H1 (cell line): Measurements from ENCODE around the gene FANCM. TPM values are rescaled to one million over a fixed set of nuclear protein-coding genes. Genes with fewer than 3 reads are reported as not detected.

ENCODE experiments used
- EZH2 ChIP-seq: fragments of 200-600 bp; sonication (generic); IDR thresholded peaks from 2 replicates; pipeline ENCODE4 v1.7.1; 2012; ENCODE audit warnings: low read depth, mild to moderate bottlenecking, moderate library complexity, low read length, inconsistent platforms; ENCODE audit not compliant: severe bottlenecking
- JUND ChIP-seq: IDR thresholded peaks from 2 replicates; pipeline ENCODE4 v1.6.1; 2011; ENCODE audit warnings: mild to moderate bottlenecking, improper control_type of control experiment, low read length
- POLR2A ChIP-seq, 2 experiments: IDR thresholded peaks; 1 replicate in 1 of 2; 2 replicates in 1 of 2; pipeline ENCODE4 v1.6.1; 2011; ENCODE audit warnings: low read depth in 2 of 2, low read length in 2 of 2, mild to moderate bottlenecking in 2 of 2; ENCODE audit errors: control extremely low read depth in 1 of 2
- RBBP5 ChIP-seq: IDR thresholded peaks from 2 replicates; pipeline ENCODE4 v1.7.1; 2012; ENCODE audit warnings: low read depth, mild to moderate bottlenecking, inconsistent platforms, low read length, moderate library complexity, borderline replicate concordance
- RNF2 ChIP-seq: fragments of 200-900, 300-1000 bp; sonication (generic); IDR thresholded peaks from 2 replicates; pipeline ENCODE4 v1.7.1; 2016; ENCODE audit warnings: borderline replicate concordance, low read depth, mild to moderate bottlenecking, antibody characterized with exemption, low read length; ENCODE audit not compliant: poor library complexity, severe bottlenecking; ENCODE audit errors: missing control alignments
- polyA plus RNA-seq, 7 experiments: library from polyadenylated mRNA; depleted of rRNA in 3 of 7; stranded (reverse) in 5 of 7; unstranded in 2 of 7; fragments of >200 nt in 5 of 7; fragments of 200-250 nt in 2 of 7; gene quantifications; 1 replicate in 5 of 7; 2 replicates in 1 of 7; 4 replicates in 1 of 7; pipeline versions ENCODE4 v1.2.1 to v1.2.3, GENCODE V29; 2011 to 2013; ENCODE audit warnings: missing spikeins in 2 of 7, mixed read lengths in 2 of 7
- total RNA-seq: library from RNA; stranded (reverse); fragmentation: NEBNext Ultra II Directional; extraction: Animal tissue kit (Norgen Biotek cat#: 25700); gene quantifications from 2 replicates; pipeline ENCODE4 v1.2.1, GENCODE V29; 2021

FANCM gene
- total and polyA plus RNA-seq, 2 of the 8 experiments (the other 6 are each of a cell fraction or from before 2014, with no cell fraction given), result 3.2 to 10.5 TPM

- TF ChIP-seq RNF2 (no peak), POLR2A (IDR thresholded peaks at IDR 0.05; ENCODE audit: control extremely low read depth in 1 of 2, low read depth in 2 of 2, low read length in 2 of 2) (no peak), JUND (no peak), EZH2 (no peak), RBBP5 (no peak)
These were observed 13.9 kb downstream of the FANCM start (continued) for GRCh38 chr14:45149602-45150001.
